C4-2B (cell line): ENCODE measurements around the gene LIPN.

ENCODE experiments used
- ZFX ChIP-seq: fragments of 450-650 bp; IDR thresholded peaks from 2 replicates; pipeline ENCODE4 v1.6.1; 2017
- TF ChIP-seq, protein P1 (sequence below): fragments of 450-650 bp; conservative IDR thresholded peaks from 2 replicates; pipeline ENCODE4 v1.5.1; 2017; ENCODE audit warnings: mild to moderate bottlenecking

DNA sequence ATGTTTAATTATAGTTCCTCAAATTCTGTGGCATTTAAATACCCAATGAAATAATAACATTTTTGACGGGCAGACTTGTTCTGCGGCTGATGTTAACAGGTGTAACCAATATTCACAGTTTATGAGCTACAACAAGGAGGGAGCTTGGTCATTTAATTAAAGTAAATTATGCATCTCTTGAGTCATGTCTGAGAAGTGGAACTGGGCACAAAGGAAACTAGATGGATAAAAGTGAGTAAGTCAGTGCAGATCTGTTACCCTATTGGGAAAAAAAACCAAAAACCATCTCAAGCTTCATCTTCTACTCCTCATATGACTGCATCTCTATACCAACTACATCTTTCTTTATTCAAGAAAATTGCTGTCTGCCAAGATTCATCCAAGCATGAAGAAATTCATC, 67.9 kb downstream of the LIPN start:
- TF ChIP-seq, protein P1, sequence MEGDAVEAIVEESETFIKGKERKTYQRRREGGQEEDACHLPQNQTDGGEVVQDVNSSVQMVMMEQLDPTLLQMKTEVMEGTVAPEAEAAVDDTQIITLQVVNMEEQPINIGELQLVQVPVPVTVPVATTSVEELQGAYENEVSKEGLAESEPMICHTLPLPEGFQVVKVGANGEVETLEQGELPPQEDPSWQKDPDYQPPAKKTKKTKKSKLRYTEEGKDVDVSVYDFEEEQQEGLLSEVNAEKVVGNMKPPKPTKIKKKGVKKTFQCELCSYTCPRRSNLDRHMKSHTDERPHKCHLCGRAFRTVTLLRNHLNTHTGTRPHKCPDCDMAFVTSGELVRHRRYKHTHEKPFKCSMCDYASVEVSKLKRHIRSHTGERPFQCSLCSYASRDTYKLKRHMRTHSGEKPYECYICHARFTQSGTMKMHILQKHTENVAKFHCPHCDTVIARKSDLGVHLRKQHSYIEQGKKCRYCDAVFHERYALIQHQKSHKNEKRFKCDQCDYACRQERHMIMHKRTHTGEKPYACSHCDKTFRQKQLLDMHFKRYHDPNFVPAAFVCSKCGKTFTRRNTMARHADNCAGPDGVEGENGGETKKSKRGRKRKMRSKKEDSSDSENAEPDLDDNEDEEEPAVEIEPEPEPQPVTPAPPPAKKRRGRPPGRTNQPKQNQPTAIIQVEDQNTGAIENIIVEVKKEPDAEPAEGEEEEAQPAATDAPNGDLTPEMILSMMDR, result no peak
- TF ChIP-seq ZFX, result no peak
